SH-SY5Y (cell line): ENCODE data around the gene NEDD8.

Experiments used
- GATA2 ChIP-seq: IDR thresholded peaks from 2 replicates; pipeline ENCODE4 v1.6.1; 2011; ENCODE audit warnings: mild to moderate bottlenecking, low read depth, low read length
- GATA3 ChIP-seq: IDR thresholded peaks from 2 replicates; pipeline ENCODE4 v1.6.1; 2011; ENCODE audit warnings: low read depth, mild to moderate bottlenecking, low read length, moderate library complexity

DNA sequence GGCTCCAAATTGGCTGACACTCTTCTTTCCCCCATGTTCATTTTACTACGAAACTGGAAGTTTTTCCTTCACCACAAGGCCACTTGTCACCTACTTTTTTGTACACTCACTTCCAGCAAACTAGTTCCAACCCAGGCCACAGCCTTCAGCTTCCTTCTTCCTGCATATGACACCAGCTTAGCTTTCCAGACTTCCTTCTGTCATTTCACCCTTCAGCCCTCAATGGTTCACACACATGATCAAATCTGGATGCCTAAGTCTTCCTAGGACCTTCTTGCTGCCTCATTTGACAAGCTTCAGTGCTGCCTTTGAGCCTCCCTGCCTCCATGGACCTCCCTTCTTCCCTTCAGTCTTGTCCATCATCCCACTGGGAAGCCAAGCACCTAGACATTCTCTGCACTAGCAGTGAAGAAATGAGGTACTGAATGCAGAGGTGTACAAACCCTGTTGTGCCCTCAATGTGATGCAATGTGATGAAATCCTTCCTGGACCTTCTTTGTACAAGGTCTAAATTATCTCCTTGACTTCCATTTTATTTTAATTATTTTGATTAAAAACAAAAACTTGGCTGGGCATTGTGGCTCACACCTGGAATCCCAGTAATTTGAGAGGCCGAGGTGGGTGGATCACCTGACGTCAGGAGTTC, 64.6 kb downstream of the NEDD8 start:
- no peak for TF ChIP-seq GATA2
- TF ChIP-seq GATA3 = no peak
